Ishikawa (cell line): ENCODE measurements around the gene FAP.

ENCODE experiments used
- CEBPB ChIP-seq: IDR thresholded peaks from 2 replicates; pipeline ENCODE4 v1.6.1; 2012
- CREB1 ChIP-seq: IDR thresholded peaks from 2 replicates; pipeline ENCODE4 v1.6.1; 2012; ENCODE audit warnings: low read depth
- EGR1 ChIP-seq: IDR thresholded peaks from 2 replicates; pipeline ENCODE4 v1.6.1; 2012
- EP300 ChIP-seq: IDR thresholded peaks from 2 replicates; pipeline ENCODE4 v1.6.1; 2012; ENCODE audit warnings: borderline replicate concordance
- FOXM1 ChIP-seq: IDR thresholded peaks from 2 replicates; pipeline ENCODE4 v1.6.1; 2012; ENCODE audit warnings: low read depth, borderline replicate concordance
- NFIC ChIP-seq: IDR thresholded peaks from 2 replicates; pipeline ENCODE4 v1.6.1; 2012
- RAD21 ChIP-seq: IDR thresholded peaks from 2 replicates; pipeline ENCODE4 v1.6.1; 2012; ENCODE audit warnings: low read depth
- TAF1 ChIP-seq: IDR thresholded peaks from 2 replicates; pipeline ENCODE4 v1.6.1; 2012; ENCODE audit warnings: low read depth, mild to moderate bottlenecking
- TCF12 ChIP-seq: IDR thresholded peaks from 2 replicates; pipeline ENCODE4 v1.6.1; 2012; ENCODE audit warnings: low read depth
- TEAD4 ChIP-seq: IDR thresholded peaks from 2 replicates; pipeline ENCODE4 v1.6.1; 2012
- YY1 ChIP-seq: IDR thresholded peaks from 2 replicates; pipeline ENCODE4 v1.6.1; 2012; ENCODE audit warnings: low read depth
- ZBTB7A ChIP-seq: IDR thresholded peaks from 2 replicates; pipeline ENCODE4 v1.6.1; 2012; ENCODE audit warnings: low read depth
- TF ChIP-seq, protein P1 (sequence below): IDR thresholded peaks from 2 replicates; pipeline ENCODE4 v1.6.1; 2012; ENCODE audit warnings: low read depth, mild to moderate bottlenecking
- TF ChIP-seq, protein P2 (sequence below): IDR thresholded peaks from 2 replicates; pipeline ENCODE4 v1.6.1; 2012
- TF ChIP-seq, protein P3 (sequence below): IDR thresholded peaks from 2 replicates; pipeline ENCODE4 v1.6.1; 2012

Gene FAP

DNA sequence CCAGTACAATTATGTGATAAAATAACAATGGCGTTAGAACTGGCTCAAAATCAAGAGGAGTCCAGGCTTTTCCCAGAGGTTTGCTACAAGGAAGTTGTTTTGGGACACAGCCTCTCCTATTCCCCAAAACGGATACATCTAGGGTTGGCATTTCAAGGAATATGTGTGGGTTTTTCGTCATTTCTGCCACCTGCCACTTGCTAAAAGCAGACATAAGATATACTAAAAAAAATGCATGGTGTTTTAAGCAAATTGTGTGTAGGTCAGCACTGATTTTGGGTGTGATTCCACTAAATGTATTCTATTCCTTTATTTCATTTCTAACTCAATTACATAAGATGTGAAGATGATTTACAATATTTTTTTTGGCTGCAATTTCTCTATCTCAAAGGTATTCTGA lies 54.8 kb downstream of the FAP start:
- no peak for TF ChIP-seq RAD21
- TF ChIP-seq, protein P1, sequence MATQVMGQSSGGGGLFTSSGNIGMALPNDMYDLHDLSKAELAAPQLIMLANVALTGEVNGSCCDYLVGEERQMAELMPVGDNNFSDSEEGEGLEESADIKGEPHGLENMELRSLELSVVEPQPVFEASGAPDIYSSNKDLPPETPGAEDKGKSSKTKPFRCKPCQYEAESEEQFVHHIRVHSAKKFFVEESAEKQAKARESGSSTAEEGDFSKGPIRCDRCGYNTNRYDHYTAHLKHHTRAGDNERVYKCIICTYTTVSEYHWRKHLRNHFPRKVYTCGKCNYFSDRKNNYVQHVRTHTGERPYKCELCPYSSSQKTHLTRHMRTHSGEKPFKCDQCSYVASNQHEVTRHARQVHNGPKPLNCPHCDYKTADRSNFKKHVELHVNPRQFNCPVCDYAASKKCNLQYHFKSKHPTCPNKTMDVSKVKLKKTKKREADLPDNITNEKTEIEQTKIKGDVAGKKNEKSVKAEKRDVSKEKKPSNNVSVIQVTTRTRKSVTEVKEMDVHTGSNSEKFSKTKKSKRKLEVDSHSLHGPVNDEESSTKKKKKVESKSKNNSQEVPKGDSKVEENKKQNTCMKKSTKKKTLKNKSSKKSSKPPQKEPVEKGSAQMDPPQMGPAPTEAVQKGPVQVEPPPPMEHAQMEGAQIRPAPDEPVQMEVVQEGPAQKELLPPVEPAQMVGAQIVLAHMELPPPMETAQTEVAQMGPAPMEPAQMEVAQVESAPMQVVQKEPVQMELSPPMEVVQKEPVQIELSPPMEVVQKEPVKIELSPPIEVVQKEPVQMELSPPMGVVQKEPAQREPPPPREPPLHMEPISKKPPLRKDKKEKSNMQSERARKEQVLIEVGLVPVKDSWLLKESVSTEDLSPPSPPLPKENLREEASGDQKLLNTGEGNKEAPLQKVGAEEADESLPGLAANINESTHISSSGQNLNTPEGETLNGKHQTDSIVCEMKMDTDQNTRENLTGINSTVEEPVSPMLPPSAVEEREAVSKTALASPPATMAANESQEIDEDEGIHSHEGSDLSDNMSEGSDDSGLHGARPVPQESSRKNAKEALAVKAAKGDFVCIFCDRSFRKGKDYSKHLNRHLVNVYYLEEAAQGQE = no peak
- TF ChIP-seq ZBTB7A = no peak
- no peak for TF ChIP-seq TCF12
- TF ChIP-seq TEAD4 = no peak
- no peak for TF ChIP-seq EGR1
- no peak for TF ChIP-seq YY1
- TF ChIP-seq, protein P2, sequence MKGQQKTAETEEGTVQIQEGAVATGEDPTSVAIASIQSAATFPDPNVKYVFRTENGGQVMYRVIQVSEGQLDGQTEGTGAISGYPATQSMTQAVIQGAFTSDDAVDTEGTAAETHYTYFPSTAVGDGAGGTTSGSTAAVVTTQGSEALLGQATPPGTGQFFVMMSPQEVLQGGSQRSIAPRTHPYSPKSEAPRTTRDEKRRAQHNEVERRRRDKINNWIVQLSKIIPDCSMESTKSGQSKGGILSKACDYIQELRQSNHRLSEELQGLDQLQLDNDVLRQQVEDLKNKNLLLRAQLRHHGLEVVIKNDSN = no peak
- no peak for TF ChIP-seq CEBPB
- no peak for TF ChIP-seq EP300
- no peak for TF ChIP-seq NFIC
- no peak for TF ChIP-seq CREB1
- no peak for TF ChIP-seq TAF1
- no peak for TF ChIP-seq FOXM1
- TF ChIP-seq, protein P3, sequence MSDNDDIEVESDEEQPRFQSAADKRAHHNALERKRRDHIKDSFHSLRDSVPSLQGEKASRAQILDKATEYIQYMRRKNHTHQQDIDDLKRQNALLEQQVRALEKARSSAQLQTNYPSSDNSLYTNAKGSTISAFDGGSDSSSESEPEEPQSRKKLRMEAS = no peak

DNA sequence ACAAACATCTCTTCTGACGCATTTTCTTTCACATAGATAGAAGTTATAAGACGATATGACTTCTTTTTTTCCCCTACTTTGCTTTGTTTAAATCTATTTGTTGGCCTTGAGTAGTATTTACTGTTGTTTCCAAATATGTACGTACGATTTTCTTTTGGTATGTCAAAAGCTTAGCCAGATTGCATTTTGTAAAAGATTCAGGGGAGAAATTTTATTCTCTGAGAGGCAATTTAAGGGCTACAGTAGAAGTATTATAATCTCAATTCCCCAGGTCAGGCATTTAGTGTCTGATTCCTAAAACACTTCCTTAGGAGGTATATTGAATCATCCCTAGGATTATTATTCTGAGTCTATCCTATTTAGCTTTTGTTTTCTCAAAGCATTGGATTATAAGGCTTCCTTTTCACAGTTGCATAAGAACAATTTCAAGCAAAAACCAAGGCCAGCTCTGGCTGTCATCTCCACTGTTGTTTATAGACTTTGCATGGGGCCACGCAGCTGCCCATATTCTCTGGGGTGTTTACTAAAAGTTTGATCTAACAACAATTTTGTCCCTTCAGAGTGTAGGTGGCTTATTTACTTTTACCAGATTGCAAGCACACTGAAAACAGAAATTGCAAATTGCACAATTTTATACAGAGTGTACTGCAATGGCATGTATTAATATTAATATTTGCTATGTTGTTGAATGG lies 57.6 kb downstream of the FAP start:
- TF ChIP-seq NFIC (no peak), TAF1 (no peak)

DNA sequence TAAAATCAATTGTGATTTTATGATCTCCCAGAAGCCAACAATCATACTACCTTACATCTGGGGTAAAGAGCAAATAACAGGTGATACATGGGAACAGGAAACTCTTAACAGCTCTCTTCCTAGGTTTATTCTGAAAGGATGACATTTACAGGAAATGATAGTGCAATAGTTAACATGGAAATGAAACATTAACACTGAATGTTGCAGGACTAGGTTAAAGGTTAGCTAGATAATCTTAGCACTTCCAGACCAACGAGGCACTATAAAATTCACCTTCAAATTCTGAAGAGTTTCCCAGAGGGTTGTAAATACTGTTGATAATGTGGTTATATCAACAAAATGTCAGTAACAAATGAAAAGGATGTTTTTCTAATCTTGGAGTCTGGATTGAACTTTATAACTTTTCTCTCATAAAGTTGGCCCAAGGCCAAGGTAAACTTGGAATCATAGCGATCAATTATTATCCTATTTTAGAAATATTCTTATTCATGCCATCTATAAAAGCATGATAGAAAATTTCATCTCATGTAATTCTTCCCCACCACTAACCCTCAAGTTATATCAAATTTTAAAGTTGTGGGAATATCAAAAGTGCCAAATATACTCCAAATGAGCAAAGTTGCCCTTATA lies 58.3 kb downstream of the FAP start:
- TF ChIP-seq RAD21 (no peak), NFIC (no peak), EGR1 (no peak), YY1 (no peak), TEAD4 (no peak), FOXM1 (no peak), ZBTB7A (no peak), TAF1 (no peak), TCF12 (no peak), CEBPB (no peak), EP300 (no peak), CREB1 (no peak)
- TF ChIP-seq, protein P1 = no peak

DNA sequence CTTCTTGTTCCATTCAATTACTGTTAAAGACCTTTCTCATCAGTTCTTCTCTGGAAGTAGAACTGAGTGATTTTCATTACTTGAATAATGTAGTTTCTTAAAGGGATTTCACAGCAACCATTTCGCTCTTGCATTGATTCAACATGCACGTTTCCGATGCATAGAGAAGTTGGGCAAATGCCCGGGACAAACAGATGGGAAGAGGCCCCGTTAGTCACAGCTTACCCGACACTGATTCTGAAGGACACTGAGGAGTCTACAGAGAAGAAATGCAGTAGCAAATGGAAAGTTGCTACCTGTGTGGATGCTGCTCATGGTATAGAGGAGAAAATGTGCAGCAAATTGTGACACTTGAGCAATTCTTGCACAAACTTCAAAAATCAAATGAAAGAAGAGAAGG lies 58.9 kb downstream of the FAP start:
- TF ChIP-seq YY1 (no peak), NFIC (no peak), TAF1 (no peak), FOXM1 (no peak), EP300 (no peak), TCF12 (no peak), TEAD4 (no peak), CEBPB (no peak), EGR1 (no peak), CREB1 (no peak), RAD21 (no peak), ZBTB7A (no peak)
- TF ChIP-seq, protein P2 = no peak
- TF ChIP-seq, protein P3 = no peak
- TF ChIP-seq, protein P1 = no peak
